ENCODE data around the gene SLC23A2. TPM values are rescaled to one million over a fixed set of nuclear protein-coding genes. Genes with fewer than 3 reads are reported as not detected.

SLC23A2 gene
- total RNA-seq, 1 experiment from 2014 or later = 22.3 TPM

DNA sequence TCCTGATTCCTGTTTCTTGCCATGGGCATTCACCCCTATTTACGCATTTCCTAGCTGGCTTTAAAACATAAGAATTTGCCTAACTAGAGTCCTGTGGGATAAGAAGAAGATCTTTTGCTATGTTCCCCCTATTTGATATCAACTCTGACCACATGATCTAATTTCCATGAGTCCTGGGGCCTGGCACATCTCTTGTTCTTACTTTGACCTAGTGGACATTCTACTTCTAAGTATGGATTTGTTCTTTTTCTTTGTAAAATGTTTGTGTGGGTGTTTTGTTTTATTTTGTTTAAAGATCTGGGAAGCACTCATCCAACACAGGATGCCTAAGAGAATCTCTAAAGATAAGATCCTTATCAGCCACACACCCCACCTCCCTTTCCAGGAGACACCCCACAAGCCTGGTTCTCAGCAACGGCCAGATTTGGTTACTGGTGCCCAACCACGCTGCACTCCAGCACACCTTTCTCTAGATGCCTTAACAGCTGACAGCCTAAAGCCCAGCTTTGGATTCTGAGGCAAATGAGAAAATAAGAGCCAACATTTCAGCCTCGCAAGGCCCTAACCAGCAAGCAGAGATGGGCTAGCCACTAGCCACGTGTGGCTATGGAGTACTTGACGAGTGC lies 74.7 kb downstream of the SLC23A2 start:
- Histone ChIP-seq H3K4me3 (no peak overlapping the region), H3F3A (ENCODE audit: insufficient read depth, low read depth) (0 out of 2 replicates have a peak, but pooled peaks cover 9% of the 10 kb centered on the region), H3K9me3 (ENCODE audit: insufficient read depth, low read depth) (no peaks in the 10 kb centered on the region), H4K20me1 (ENCODE audit: insufficient read depth) (no peaks in the 10 kb centered on the region), H2AFZ (no peak overlapping the region), H3K27me3 (ENCODE audit: insufficient read depth, low read depth) (no peaks in the 10 kb centered on the region), H3K9me2 (ENCODE audit: insufficient read depth) (no peaks in the 10 kb centered on the region), H3K79me2 (ENCODE audit: low read depth) (no peaks in the 10 kb centered on the region), H3K36me3 (ENCODE audit: low read depth) (no peaks in the 10 kb centered on the region), H3K27ac (no peak overlapping the region), H3K4me2 (no peak overlapping the region), H3K4me1 (replicated peaks; ENCODE audit: insufficient read depth) (0 out of 2 replicates have a peak, but pooled peaks cover 2% of the 10 kb centered on the region)
- no peak for TF ChIP-seq EZH2 (IDR thresholded peaks at IDR 0.05; ENCODE audit: low read depth)
- TF ChIP-seq, protein P1, sequence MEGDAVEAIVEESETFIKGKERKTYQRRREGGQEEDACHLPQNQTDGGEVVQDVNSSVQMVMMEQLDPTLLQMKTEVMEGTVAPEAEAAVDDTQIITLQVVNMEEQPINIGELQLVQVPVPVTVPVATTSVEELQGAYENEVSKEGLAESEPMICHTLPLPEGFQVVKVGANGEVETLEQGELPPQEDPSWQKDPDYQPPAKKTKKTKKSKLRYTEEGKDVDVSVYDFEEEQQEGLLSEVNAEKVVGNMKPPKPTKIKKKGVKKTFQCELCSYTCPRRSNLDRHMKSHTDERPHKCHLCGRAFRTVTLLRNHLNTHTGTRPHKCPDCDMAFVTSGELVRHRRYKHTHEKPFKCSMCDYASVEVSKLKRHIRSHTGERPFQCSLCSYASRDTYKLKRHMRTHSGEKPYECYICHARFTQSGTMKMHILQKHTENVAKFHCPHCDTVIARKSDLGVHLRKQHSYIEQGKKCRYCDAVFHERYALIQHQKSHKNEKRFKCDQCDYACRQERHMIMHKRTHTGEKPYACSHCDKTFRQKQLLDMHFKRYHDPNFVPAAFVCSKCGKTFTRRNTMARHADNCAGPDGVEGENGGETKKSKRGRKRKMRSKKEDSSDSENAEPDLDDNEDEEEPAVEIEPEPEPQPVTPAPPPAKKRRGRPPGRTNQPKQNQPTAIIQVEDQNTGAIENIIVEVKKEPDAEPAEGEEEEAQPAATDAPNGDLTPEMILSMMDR (conservative IDR thresholded peaks at IDR 0.05) = no peak
- intact Hi-C loops (cut with micrococcal nuclease; ENCODE audit: unreplicated experiment) = no loop called here
- DNase-seq = no peak
- POLR2A ChIA-PET (ENCODE audit: unreplicated experiment) = no interaction called here
- CTCF ChIA-PET = interaction anchor here (0.7 kb wide), 1 partner anchor 207 kb away, joined by 18 read pairs; no protein-coding TSS in a partner anchor
- BruUV-seq (replicated peaks) = no TSS peak

DNA sequence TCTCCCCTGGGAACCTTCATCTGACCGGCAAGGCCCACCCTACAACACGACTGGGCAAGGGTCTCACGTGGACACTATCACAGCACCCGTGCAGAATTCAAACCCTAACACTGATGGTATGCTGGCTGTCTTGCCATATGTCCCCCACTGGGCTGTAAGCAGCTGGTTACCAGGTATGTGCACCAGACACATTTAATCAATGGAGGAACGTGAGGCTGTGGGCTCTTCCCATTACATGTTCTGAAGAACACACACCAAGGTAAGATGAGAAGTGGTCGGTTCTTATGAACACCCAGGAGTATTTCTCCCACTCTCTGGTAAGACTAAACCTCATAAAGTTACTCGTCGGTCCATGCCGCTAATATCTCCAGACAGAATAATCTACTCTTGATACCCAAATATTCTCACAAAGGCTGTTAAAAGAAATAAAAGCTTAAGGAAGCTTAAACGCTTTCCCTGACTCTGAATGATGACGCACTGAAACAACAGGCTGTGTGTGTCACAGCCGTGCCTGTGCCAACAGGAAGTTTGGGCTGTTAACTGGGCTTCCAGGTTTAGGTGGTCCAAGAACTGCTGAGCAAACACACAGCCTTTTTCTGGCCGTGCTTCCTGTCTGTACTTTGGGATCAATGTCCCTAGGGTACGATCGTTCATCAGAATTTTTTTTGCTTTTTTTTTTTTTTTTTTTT lies 75.3 kb downstream of the SLC23A2 start:
- Histone ChIP-seq H4K20me1 (ENCODE audit: insufficient read depth) (no peaks in the 10 kb centered on the region), H3K36me3 (ENCODE audit: low read depth) (no peaks in the 10 kb centered on the region), H3F3A (ENCODE audit: insufficient read depth, low read depth) (0 out of 2 replicates have a peak, but pooled peaks cover 9% of the 10 kb centered on the region), H3K27ac (no peak overlapping the region), H3K9me3 (ENCODE audit: insufficient read depth, low read depth) (no peaks in the 10 kb centered on the region), H3K79me2 (ENCODE audit: low read depth) (no peaks in the 10 kb centered on the region), H3K4me1 (replicated peaks; ENCODE audit: insufficient read depth) (0 out of 2 replicates have a peak, but pooled peaks cover 9% of the 10 kb centered on the region), H2AFZ (no peak overlapping the region), H3K4me3 (no peak overlapping the region), H3K9me2 (ENCODE audit: insufficient read depth) (no peaks in the 10 kb centered on the region), H3K27me3 (ENCODE audit: insufficient read depth, low read depth) (no peaks in the 10 kb centered on the region), H3K4me2 (no peak overlapping the region)
- DNase-seq = no peak
- ChIA-PET POLR2A (ENCODE audit: unreplicated experiment) (no interaction called here), CTCF (interaction anchor here (0.7 kb wide), 1 partner anchor 207 kb away, joined by 18 read pairs; no protein-coding TSS in a partner anchor)
- TF ChIP-seq, protein P1 (conservative IDR thresholded peaks at IDR 0.05) = no peak
- TF ChIP-seq EZH2 (IDR thresholded peaks at IDR 0.05; ENCODE audit: low read depth) = no peak
- BruUV-seq (replicated peaks) = no TSS peak
- intact Hi-C loops (cut with micrococcal nuclease; ENCODE audit: unreplicated experiment) = no loop called here

DNA sequence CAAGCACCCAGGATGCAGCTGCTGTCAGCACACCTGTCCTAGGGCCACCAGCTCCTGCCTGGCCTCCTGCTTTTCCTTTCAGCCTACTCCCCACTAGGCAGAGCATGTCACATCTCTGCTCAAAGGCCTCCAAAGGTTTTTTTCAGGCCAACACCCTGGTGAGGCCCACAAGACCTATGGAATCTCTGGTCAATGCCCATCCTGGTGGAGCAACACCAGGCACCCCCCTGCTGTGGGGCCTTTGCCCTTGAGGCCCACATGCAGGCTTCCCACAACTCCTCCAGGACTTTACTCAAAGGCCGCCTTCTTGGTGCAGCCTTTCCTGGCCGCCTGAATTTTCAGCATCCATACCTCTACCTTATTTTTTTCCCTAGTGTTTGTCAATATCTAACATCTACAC lies 76.9 kb downstream of the SLC23A2 start:
- Histone ChIP-seq H3K9me2 (ENCODE audit: insufficient read depth) (no peaks in the 10 kb centered on the region), H2AFZ (no peak overlapping the region), H3K36me3 (ENCODE audit: low read depth) (no peaks in the 10 kb centered on the region), H3K9me3 (ENCODE audit: insufficient read depth, low read depth) (no peaks in the 10 kb centered on the region), H3K27me3 (ENCODE audit: insufficient read depth, low read depth) (no peaks in the 10 kb centered on the region), H3K4me1 (replicated peaks; ENCODE audit: insufficient read depth) (0 out of 2 replicates have a peak, but pooled peaks cover 9% of the 10 kb centered on the region), H3K4me2 (no peak overlapping the region), H3F3A (ENCODE audit: insufficient read depth, low read depth) (0 out of 2 replicates have a peak, but pooled peaks cover 9% of the 10 kb centered on the region), H3K79me2 (ENCODE audit: low read depth) (peaks cover 10% of the 10 kb centered on the region; the same call in 1 of the 2 replicates), H3K4me3 (no peak overlapping the region), H4K20me1 (ENCODE audit: insufficient read depth) (0 out of 2 replicates have a peak, but pooled peaks cover 4% of the 10 kb centered on the region), H3K27ac (no peak overlapping the region)
- ChIA-PET POLR2A (ENCODE audit: unreplicated experiment) (no interaction called here), CTCF (interaction anchor here (0.7 kb wide), 1 partner anchor 9 kb away, joined by 4 read pairs; no protein-coding TSS in a partner anchor)
- TF ChIP-seq EZH2 (IDR thresholded peaks at IDR 0.05; ENCODE audit: low read depth) = no peak
- TF ChIP-seq, protein P1 (conservative IDR thresholded peaks at IDR 0.05) = no peak
- BruUV-seq (replicated peaks) = no TSS peak
- intact Hi-C loops (cut with micrococcal nuclease; ENCODE audit: unreplicated experiment) = no loop called here
- no peak for DNase-seq

Measured in PC-9 (cell line).